MM.1S (cell line): ENCODE measurements around the gene ABCC9.

Source experiments
- EZH2 ChIP-seq: fragments of 300-600 bp; sonication (generic); optimal IDR thresholded peaks from 2 replicates; pipeline ENCODE3; 2017; ENCODE audit warnings: low read depth, mild to moderate bottlenecking, antibody characterized with exemption, low read length, mixed read lengths
- EZH2phosphoT487 ChIP-seq: fragments of 300-600 bp; sonication (generic); IDR thresholded peaks from 2 replicates; pipeline ENCODE4 v1.6.1; 2018; ENCODE audit warnings: antibody characterized with exemption, low read length
- TF ChIP-seq, protein P1 (sequence below): fragments of 300-600 bp; sonication (generic); IDR thresholded peaks from 2 replicates; pipeline ENCODE4 v1.5.1; 2016; ENCODE audit warnings: antibody characterized with exemption, low read length, mixed read lengths

DNA sequence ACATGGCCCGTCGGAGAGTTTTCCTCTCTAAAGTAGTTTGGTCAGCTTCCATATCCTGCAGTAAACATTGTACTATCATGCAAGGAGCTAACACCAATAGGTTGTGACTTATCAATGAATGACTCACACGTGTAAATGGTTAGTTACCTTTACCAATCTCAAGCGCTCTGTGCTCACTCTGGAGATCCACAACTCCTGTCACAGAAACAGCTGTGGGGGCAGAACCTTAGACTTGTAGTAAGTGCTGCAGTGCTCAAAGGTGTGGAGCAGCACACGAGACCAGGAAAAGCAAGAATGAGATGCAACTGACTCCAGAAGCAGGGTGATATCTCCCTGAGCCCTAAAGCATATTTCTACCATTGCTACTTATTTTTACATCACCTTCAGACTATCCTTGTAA lies 93.0 kb downstream of the ABCC9 start:
- TF ChIP-seq, protein P1, sequence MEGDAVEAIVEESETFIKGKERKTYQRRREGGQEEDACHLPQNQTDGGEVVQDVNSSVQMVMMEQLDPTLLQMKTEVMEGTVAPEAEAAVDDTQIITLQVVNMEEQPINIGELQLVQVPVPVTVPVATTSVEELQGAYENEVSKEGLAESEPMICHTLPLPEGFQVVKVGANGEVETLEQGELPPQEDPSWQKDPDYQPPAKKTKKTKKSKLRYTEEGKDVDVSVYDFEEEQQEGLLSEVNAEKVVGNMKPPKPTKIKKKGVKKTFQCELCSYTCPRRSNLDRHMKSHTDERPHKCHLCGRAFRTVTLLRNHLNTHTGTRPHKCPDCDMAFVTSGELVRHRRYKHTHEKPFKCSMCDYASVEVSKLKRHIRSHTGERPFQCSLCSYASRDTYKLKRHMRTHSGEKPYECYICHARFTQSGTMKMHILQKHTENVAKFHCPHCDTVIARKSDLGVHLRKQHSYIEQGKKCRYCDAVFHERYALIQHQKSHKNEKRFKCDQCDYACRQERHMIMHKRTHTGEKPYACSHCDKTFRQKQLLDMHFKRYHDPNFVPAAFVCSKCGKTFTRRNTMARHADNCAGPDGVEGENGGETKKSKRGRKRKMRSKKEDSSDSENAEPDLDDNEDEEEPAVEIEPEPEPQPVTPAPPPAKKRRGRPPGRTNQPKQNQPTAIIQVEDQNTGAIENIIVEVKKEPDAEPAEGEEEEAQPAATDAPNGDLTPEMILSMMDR = no peak
- TF ChIP-seq EZH2 (no peak), EZH2phosphoT487 (no peak)
